DLD1 (cell line): ENCODE data around the gene GALNTL6.

ENCODE experiments used
- in situ Hi-C: cut with HindIII; loops from 2 replicates; pipeline ENCODE4 v1.10.0; 2017; ENCODE audit warnings: low sequenced_read_pairs

The GALNTL6 gene

GRCh38 chr4:172514801-172515200 lies 701.6 kb downstream of the GALNTL6 start:
- in situ Hi-C loops, result no loop called here

- in situ Hi-C loops, result no loop called here
Measured at GRCh38 chr4:172515266-172515879, 702.2 kb downstream of the GALNTL6 start.

- in situ Hi-C loops, result no loop called here
Measured at GRCh38 chr4:172517391-172517790, 704.2 kb downstream of the GALNTL6 start.

- in situ Hi-C loops, result no loop called here
Measured at GRCh38 chr4:172521248-172521647, 708.0 kb downstream of the GALNTL6 start.

- in situ Hi-C loops, result no loop called here
Measured at GRCh38 chr4:172521680-172522079, 708.5 kb downstream of the GALNTL6 start.

- in situ Hi-C loops, result no loop called here
Measured at GRCh38 chr4:172543249-172543648, 730.0 kb downstream of the GALNTL6 start.

- in situ Hi-C loops, result no loop called here
Measured at GRCh38 chr4:172546782-172547181, 733.6 kb downstream of the GALNTL6 start.

GRCh38 chr4:172547724-172548123 lies 734.5 kb downstream of the GALNTL6 start:
- in situ Hi-C loops, result no loop called here

GRCh38 chr4:172553216-172553615 lies 740.0 kb downstream of the GALNTL6 start:
- in situ Hi-C loops, result no loop called here

GRCh38 chr4:172554588-172554987 lies 741.4 kb downstream of the GALNTL6 start:
- in situ Hi-C loops, result no loop called here

- in situ Hi-C loops, result no loop called here
Measured at GRCh38 chr4:172555725-172556124, 742.5 kb downstream of the GALNTL6 start.

GRCh38 chr4:172573899-172574298 lies 760.7 kb downstream of the GALNTL6 start:
- in situ Hi-C loops, result no loop called here

- in situ Hi-C loops, result no loop called here
Measured at GRCh38 chr4:172578712-172579111, 765.5 kb downstream of the GALNTL6 start.

- in situ Hi-C loops, result no loop called here
Measured at GRCh38 chr4:172584816-172585215, 771.6 kb downstream of the GALNTL6 start.

GRCh38 chr4:172596206-172596605 lies 783.0 kb downstream of the GALNTL6 start:
- in situ Hi-C loops, result no loop called here

GRCh38 chr4:172599554-172599953 lies 786.4 kb downstream of the GALNTL6 start:
- in situ Hi-C loops, result no loop called here

- in situ Hi-C loops, result no loop called here
Measured at GRCh38 chr4:172601195-172601594, 788.0 kb downstream of the GALNTL6 start.

- in situ Hi-C loops, result no loop called here
Measured at GRCh38 chr4:172619218-172619617, 806.0 kb downstream of the GALNTL6 start.

- in situ Hi-C loops, result no loop called here
Measured at GRCh38 chr4:172619798-172620197, 806.6 kb downstream of the GALNTL6 start.

- in situ Hi-C loops, result no loop called here
Measured at GRCh38 chr4:172628263-172628662, 815.1 kb downstream of the GALNTL6 start.

GRCh38 chr4:172630280-172630679 lies 817.1 kb downstream of the GALNTL6 start:
- in situ Hi-C loops, result no loop called here

- in situ Hi-C loops, result no loop called here
Measured at GRCh38 chr4:172631832-172632231, 818.6 kb downstream of the GALNTL6 start.

GRCh38 chr4:172648471-172648870 lies 835.3 kb downstream of the GALNTL6 start:
- in situ Hi-C loops, result no loop called here
